Bronchial epithelial cell (primary cell): ENCODE results near the gene PKD2L2. TPM values are rescaled to one million over a fixed set of nuclear protein-coding genes. Genes with fewer than 3 reads are reported as not detected.
"Not testable (repeated sequence)": the region's sequence is repeated elsewhere in the genome, so short reads cannot be mapped to it uniquely, and the experiment has no call there.

Experiments
- DNase-seq: peaks from one replicate; pipeline ENCODE4 v3.0.0-alpha.2; 2010; ENCODE audit warnings: low read depth
- FAIRE-seq: peaks from 2 replicates; lab custom pipeline; 2011; peaks lifted over from hg19 to GRCh38; lab: Jason Lieb, UNC
- H3K27me3 ChIP-seq: 2 replicates; pipeline ENCODE4 v1.5.1; 2011; ENCODE audit warnings: low read length; ENCODE audit not compliant: control insufficient read depth, insufficient read depth
- H3K36me3 ChIP-seq: 2 replicates; pipeline ENCODE4 v1.5.1; 2011; ENCODE audit warnings: low read length; ENCODE audit not compliant: control insufficient read depth, insufficient read depth
- H3K4me3 ChIP-seq: 2 replicates; pipeline ENCODE4 v1.5.1; 2011; ENCODE audit warnings: mild to moderate bottlenecking, low read depth, low read length, control low read depth
- total RNA-seq: library from RNA; depleted of rRNA; stranded (reverse); fragments of >200 nt; gene quantifications from 2 replicates; pipeline ENCODE4 v1.2.1, GENCODE V29; 2014
- TF ChIP-seq, protein P1 (sequence below): IDR thresholded peaks from 2 replicates; pipeline ENCODE4 v1.5.1; 2011; ENCODE audit warnings: mild to moderate bottlenecking, moderate library complexity, low read length, control low read depth, inconsistent platforms; ENCODE audit not compliant: insufficient read depth, severe bottlenecking

The PKD2L2 gene
- total RNA-seq, 1 donor from 2014 or later = not detected

DNA sequence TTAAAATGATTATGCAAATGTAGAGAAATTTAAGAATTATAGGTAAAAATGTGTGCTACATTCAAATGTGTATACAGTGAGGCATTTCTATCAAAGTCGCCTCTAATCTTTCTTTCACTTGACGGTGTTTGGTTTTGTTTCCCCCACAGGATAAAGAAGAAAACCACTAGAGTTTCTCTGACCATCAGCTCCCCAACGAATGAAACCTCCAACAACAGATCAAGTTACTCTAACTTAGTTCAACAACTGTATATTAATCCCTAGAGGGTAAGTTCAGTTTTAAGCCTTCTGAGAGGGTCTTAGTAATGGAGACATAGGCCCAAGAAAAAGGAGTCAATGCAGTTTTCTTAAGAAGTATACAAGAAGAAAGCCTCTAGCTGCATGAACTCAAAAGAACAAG lies 33.1 kb upstream of the PKD2L2 start:
- TF ChIP-seq, protein P1, sequence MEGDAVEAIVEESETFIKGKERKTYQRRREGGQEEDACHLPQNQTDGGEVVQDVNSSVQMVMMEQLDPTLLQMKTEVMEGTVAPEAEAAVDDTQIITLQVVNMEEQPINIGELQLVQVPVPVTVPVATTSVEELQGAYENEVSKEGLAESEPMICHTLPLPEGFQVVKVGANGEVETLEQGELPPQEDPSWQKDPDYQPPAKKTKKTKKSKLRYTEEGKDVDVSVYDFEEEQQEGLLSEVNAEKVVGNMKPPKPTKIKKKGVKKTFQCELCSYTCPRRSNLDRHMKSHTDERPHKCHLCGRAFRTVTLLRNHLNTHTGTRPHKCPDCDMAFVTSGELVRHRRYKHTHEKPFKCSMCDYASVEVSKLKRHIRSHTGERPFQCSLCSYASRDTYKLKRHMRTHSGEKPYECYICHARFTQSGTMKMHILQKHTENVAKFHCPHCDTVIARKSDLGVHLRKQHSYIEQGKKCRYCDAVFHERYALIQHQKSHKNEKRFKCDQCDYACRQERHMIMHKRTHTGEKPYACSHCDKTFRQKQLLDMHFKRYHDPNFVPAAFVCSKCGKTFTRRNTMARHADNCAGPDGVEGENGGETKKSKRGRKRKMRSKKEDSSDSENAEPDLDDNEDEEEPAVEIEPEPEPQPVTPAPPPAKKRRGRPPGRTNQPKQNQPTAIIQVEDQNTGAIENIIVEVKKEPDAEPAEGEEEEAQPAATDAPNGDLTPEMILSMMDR = no peak
- H3K36me3 ChIP-seq = no peaks in the 10 kb centered on the region

DNA sequence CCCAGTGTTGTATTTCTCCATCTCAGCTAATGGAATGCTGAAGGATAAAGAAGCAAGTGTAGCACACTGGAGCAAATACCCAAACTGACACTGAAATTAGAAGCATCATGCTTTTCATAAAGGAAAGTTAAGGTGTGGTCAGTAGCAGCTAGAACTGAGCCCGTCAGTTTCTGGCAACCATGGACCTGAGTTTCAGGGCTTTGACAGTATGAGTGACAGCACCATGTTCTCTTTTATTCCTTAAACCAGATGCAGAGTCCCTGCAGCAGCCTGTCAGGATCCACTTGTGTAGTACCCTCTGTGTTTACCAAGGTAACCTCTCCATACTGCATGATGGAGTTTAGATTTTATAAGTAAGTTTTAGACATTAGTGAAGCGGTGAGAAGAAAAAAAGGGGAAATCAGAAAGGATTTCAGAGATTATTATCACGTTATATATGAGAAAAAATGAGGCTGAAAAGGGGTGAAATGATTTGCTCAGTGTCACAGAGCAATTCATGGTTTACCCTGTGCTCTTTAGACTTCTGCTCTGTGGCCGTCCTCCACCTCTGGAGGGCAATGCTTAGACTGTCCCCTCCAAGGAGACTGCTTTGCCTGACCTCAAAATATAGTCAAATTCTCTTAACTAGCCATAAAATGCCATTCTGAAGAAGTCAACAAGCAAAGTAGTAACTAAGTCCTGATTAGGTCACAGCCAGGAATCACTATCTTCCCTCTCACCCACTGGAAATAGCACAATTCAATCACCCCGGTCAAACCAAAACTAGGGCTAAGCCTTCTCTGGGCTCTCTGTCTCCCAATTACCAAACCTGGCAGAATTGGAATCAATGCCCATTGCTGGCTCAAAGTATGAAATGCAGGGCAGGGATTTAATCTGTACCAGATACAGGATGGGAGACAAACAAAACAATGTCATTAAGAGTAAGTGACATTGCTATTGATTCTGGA lies 32.1 kb upstream of the PKD2L2 start:
- DNase-seq = no peak
- TF ChIP-seq, protein P1 = no peak
- Histone ChIP-seq H3K27me3 (no peaks in the 10 kb centered on the region), H3K4me3 (no peak overlapping the region), H3K36me3 (no peaks in the 10 kb centered on the region)
- FAIRE-seq = no peak

More for the DNA sequence above, 33.1 kb upstream of the PKD2L2 start:
- FAIRE-seq = no peak
- H3K27me3 ChIP-seq = no peaks in the 10 kb centered on the region
- no peak overlapping the region for H3K4me3 ChIP-seq
- no peak for DNase-seq

DNA sequence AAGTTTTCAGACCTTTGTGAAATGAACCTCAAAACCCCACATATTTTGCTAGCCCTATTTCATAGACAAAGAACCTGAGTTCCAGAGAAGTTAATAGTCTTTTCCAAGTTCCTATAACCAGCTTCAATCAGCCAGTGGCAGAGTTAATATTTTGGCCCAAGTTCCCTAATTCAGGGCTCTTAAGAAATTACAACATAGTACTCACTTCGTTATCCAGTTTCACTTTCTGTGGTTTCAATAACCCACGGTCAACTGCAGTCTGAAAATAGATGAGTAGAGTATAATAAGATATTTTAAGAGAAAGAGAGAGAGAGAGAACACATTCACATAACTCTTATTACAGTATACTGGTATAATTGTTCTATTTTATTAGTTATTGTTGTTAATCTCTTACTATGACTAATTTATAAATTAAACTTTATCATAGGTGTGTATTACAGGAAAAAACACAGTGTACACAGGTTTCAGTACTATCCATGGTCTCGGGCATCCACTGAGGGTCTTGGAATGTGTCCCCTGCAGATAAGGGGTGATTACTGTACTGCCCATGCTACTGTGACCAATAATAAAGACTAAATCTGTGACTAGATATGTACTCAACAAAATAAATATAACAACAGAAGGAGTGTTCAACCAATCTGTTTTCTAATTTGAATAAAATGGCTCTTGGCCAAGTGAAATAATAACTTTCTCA lies 30.9 kb upstream of the PKD2L2 start:
- Histone ChIP-seq H3K27me3 (no peaks in the 10 kb centered on the region), H3K4me3 (no peak overlapping the region), H3K36me3 (no peaks in the 10 kb centered on the region)
- FAIRE-seq (no peak), DNase-seq (peak; percentile 25)
- TF ChIP-seq, protein P1 = no peak

DNA sequence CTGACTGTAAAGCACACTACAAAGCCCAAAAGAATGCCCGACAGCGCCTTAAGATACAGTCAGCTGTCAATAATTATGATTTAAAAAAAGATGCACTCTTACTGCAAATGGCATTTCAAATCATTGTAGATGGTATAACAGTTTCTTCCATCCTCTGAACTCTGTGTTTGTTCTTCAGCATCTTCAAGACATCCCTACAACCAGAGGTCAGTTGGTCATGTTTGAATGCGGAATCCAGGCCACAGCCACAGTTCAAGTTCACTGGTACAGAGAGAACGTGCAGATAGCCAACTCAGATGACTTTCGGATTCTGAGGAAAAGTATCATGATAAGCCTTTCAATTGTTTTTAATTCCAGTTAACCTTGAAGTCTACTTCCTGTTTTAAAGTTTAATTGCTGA lies 30.3 kb upstream of the PKD2L2 start:
- Histone ChIP-seq H3K36me3 (no peaks in the 10 kb centered on the region), H3K4me3 (no peak overlapping the region), H3K27me3 (no peaks in the 10 kb centered on the region)
- DNase-seq (no peak), FAIRE-seq (no peak)
- TF ChIP-seq, protein P1 = no peak

DNA sequence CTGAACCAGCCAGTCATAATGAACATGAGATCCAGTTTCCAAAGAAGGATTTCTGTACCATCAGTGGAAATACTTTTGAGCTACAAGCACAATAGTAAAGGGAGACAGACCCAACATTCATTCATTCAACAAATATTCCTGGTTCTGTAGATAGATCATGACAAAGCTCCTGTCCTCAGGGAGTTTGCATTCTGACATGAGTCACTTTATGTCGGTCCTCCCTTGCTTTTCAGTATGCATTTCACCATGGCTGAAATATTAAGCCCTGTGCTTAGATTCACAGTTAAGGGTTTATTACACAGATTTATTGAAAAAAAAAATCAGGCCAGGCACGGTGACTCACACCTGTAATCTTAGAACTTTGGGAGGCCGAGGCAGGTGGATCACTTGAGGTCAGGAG lies 27.0 kb upstream of the PKD2L2 start:
- no peaks in the 10 kb centered on the region for H3K36me3 ChIP-seq
- no peak overlapping the region for H3K4me3 ChIP-seq
- no peak for FAIRE-seq

DNA sequence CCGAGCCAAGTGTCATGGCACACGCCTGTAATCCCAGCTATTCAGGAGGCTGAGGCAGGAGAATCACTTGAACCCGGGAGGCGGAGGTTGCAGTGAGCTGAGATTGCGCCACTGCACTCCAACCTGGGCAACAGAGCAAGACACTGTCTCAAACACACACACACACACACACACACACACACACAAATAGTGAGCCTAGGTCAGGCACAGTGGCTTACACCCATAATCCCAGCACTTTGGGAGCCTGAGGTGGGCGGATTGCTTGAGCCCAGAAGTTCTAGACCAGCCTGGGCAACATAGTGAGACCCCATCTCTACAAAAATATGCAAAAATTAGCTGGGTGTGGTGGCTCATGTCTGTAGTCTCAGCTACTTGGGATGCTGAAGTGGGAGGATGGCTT lies 25.6 kb upstream of the PKD2L2 start:
- H3K4me3 ChIP-seq, H3K36me3 ChIP-seq, FAIRE-seq, DNase-seq, H3K27me3 ChIP-seq: not testable (repeated sequence)

More for the DNA sequence above, 27.0 kb upstream of the PKD2L2 start:
- TF ChIP-seq, protein P1 = no peak
- DNase-seq = no peak
- no peaks in the 10 kb centered on the region for H3K27me3 ChIP-seq
